T-helper 2 cell treated with Interferon-gamma antibody and Interleukin-4, amounts not matched to agents 5 μg/mL and 100 μg/mL, for 36 hours (primary cell): ENCODE results near the gene DTNBP1.

Experiments used
- DNase-seq: peaks from one replicate; pipeline ENCODE4 v3.0.0; 2021; ENCODE audit warnings: low spot score
- H3K27ac Mint-ChIP-seq: one replicate; pipeline ENCODE4 v1.8.0; 2021; ENCODE audit warnings: mild to moderate bottlenecking, mixed read lengths
- H3K27me3 Mint-ChIP-seq: one replicate; pipeline ENCODE4 v1.8.0; 2021; ENCODE audit warnings: low read depth, mixed read lengths
- H3K36me3 Mint-ChIP-seq: one replicate; pipeline ENCODE4 v1.8.0; 2021; ENCODE audit warnings: low read depth, mixed read lengths
- H3K4me1 Mint-ChIP-seq: one replicate; pipeline ENCODE4 v1.8.0; 2021; ENCODE audit warnings: low read depth, mixed read lengths
- H3K4me3 Mint-ChIP-seq: one replicate; pipeline ENCODE4 v1.8.0; 2022; ENCODE audit warnings: mild to moderate bottlenecking, moderate library complexity, mixed read lengths
- H3K9me3 Mint-ChIP-seq: one replicate; pipeline ENCODE4 v1.8.0; 2021; ENCODE audit warnings: mixed read lengths

DTNBP1 gene

DNA sequence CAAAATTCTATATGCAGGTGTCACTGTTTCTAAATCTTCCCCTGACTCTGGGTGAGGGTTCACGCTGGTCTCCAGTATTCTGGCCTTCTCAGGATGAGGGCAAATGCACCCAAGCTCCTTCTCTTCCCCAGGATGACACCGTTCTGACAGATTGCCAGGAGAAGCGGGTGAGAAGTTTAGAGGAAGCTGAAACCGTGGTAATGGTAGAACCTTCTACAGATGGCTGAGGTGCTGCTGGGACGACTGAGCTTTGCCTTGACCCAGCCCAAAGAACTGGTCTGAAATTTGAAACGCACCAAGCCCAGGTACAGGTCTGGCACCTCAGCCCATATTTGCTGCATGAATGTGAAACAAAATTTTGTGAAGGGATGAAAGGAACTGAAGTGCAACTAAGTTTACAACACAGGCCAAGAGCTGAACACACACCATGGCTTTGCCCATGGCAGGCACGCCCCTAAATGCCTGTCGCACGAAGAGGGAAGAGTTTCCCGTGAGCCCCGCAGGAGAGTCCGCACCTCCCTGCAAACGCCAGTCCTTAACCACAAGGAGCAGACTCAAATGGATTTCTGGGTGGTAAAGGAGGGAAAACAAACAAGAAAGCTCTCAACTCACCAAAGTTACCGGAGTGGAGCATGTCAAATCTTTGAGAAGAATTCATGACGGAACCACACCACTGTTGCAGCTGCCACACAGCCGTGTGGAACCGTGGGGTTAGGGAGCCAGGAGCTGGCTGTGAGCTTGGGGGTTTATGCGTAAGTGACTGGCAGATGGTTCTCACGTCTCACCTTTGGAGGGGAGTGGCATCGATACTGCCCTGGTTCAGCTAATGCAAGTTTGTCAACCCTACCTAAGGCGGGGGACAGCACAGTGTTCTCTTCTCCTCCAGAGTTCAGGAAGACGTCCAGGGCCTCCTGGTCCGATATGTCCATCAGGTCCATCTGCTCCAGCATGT is 138.9 kb downstream of the DTNBP1 start:
- H3K27ac Mint-ChIP-seq = no peak overlapping the region
- no peaks in the 10 kb centered on the region for H3K27me3 Mint-ChIP-seq
- H3K4me3 Mint-ChIP-seq = no peak overlapping the region
- peaks cover 64% of the 10 kb centered on the region for H3K36me3 Mint-ChIP-seq
- H3K9me3 Mint-ChIP-seq = no peaks in the 10 kb centered on the region
- H3K4me1 Mint-ChIP-seq = peaks cover 6% of the 10 kb centered on the region
- no peak for DNase-seq

DNA sequence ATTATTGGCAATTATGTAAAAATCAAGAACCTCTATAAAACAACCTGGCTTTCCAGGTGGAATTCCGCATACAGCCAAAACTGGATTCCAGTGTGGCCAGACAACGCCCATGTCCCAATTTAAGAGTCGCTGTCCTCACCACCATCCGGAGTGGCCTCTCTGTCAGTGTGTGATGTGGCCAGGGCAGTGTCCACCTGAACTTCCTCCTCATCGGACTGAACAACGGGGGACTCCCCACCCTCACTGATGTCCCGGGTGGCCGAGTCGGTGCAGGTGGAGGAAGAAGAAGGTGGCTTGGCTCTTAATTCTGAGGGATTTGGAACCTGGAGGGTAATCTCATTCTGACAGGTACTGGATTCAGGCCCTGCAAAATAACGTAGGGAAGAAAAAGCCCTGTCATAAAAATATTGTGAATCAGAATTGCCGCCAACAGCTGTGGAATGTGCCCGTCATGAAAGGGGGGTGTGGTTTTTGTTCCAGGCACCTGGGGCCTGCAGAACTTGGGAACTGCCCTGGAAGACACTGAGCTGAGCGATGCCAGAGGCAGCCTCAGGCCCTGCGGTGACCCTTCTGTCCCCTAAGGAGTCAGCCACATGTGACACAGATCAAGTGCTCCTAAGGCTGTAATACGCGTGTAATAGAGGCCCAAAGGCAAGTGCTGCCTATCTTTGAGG is 139.8 kb downstream of the DTNBP1 start:
- no peaks in the 10 kb centered on the region for H3K9me3 Mint-ChIP-seq
- no peaks in the 10 kb centered on the region for H3K27me3 Mint-ChIP-seq
- H3K4me1 Mint-ChIP-seq = peaks cover 6% of the 10 kb centered on the region
- H3K27ac Mint-ChIP-seq = no peak overlapping the region
- H3K36me3 Mint-ChIP-seq = peaks cover 71% of the 10 kb centered on the region
- H3K4me3 Mint-ChIP-seq = no peak overlapping the region
- no peak for DNase-seq

DNA sequence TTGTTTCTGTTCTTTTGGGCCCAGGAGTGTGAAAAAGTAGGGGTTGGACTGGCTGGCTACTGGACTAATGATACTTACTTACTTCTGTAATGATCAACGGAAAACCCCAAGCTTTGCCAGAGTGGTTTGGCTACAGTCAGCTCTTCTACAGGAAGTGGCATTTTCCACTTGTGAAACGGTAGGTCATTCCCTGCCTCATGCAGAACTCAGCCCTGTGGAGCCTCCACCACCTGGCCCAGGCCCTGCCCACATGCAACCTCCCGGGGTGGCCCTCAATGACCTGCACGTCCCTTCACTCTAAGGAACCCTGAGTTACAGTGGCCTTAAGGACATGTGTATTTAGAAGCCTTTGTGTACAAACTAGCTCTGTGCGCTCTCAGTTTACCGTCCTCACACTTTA is 140.4 kb downstream of the DTNBP1 start:
- no peak overlapping the region for H3K4me3 Mint-ChIP-seq
- H3K36me3 Mint-ChIP-seq = peaks cover 69% of the 10 kb centered on the region
- no peaks in the 10 kb centered on the region for H3K9me3 Mint-ChIP-seq
- H3K27me3 Mint-ChIP-seq = no peaks in the 10 kb centered on the region
- no peak overlapping the region for H3K27ac Mint-ChIP-seq
- DNase-seq = no peak
- peaks cover 6% of the 10 kb centered on the region for H3K4me1 Mint-ChIP-seq

DNA sequence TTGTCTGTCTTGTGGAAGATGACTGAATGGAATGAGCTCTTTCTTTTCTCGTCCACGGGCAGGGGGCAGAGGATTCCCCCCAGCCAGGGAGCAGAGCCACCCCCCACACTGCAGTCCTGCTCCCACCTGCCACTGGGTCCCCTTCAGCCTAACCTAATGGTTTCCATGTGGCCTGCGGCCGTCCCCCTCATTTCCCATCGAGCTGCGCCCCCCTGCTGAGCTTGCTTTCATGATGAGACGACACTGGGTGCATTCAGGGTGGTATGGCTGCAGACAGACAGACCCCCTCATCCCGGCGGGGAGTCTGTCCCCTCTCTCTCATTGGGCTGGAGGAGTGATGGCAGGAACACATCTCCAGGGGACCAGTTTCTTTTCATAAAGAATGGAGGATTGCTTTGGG is 140.8 kb downstream of the DTNBP1 start:
- no peaks in the 10 kb centered on the region for H3K27me3 Mint-ChIP-seq
- H3K4me3 Mint-ChIP-seq = no peak overlapping the region
- DNase-seq = no peak
- H3K36me3 Mint-ChIP-seq = peaks cover 67% of the 10 kb centered on the region
- peak overlapping the region; percentile 31 for H3K27ac Mint-ChIP-seq
- peaks cover 6% of the 10 kb centered on the region for H3K4me1 Mint-ChIP-seq
- H3K9me3 Mint-ChIP-seq = no peaks in the 10 kb centered on the region

DNA sequence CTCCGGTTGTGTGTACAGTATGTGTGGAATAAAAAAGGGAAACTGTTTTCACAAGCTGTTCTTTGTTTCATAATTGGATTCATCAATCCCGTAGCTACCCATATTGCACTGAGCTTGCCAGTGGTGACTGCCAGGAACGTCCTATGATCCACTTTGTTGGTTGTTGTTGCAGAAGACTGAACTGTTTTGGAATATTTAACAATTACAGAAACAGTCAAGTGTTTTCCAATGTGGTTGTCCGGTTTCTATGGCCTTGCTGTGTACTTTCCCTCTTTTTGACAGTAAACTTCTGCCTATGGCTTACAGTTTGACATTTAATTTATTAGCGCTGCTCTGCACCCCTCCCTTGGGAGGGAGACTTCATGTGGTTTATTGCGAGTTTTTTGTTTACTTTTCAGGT is 141.2 kb downstream of the DTNBP1 start:
- Mint-ChIP-seq H3K9me3 (no peaks in the 10 kb centered on the region), H3K4me1 (peaks cover 6% of the 10 kb centered on the region), H3K27me3 (no peaks in the 10 kb centered on the region), H3K27ac (peak overlapping the region; percentile 31), H3K36me3 (peaks cover 69% of the 10 kb centered on the region), H3K4me3 (no peak overlapping the region)
- no peak for DNase-seq

DNA sequence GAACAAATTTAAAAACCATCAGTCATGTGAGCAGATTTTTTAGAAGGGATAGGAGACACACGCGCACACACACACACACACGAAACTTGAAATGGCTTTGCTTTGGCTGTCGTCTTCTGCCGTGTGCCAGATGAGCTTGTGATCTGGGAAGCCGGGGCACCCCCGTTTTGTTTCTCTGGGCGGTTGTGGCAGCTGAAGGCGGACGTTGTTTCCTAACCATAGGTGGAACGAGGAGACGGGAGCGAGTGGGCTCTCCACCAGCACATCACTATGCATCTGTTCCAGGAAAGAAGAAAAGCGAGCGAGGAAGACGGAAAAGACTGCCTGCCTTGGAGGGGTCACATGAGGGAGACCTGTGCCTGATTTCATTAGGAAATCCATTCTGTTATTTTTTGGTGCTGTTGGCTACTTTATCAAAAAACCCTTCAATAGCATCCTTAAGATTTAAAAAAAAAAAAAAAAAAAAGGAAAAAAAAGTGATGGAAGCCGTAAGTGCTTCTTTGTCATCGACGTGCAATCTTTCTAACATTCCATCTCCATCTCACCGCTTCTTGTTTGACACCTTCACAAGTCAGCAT is 142.1 kb downstream of the DTNBP1 start:
- Mint-ChIP-seq H3K4me3 (no peak overlapping the region), H3K9me3 (no peaks in the 10 kb centered on the region), H3K27me3 (no peaks in the 10 kb centered on the region), H3K27ac (no peak overlapping the region), H3K4me1 (peaks cover 6% of the 10 kb centered on the region), H3K36me3 (peaks cover 67% of the 10 kb centered on the region)
- no peak for DNase-seq

DNA sequence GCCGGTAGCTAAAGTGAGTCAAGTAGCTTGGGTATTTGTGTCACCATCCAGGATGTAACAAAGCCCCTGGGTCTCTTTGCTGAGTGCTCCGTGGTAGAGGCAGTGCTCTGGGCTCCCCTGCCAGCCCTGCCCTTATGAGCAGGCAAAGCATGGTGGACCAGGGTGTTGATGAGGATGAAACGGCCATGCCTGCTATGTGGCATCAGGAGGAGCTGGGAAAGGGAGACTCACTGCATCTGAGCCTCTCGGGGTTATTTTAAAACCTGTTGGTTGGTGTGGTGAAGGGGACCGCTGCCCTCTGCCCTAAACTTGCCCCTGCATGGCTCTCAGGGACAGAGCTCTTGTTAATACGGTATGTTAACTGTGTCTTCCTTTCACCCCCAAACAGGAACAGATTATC is 143.1 kb downstream of the DTNBP1 start:
- Mint-ChIP-seq H3K4me3 (no peak overlapping the region), H3K27ac (no peak overlapping the region), H3K4me1 (peaks cover 6% of the 10 kb centered on the region), H3K9me3 (no peaks in the 10 kb centered on the region), H3K36me3 (peaks cover 66% of the 10 kb centered on the region), H3K27me3 (no peaks in the 10 kb centered on the region)
- DNase-seq = no peak

DNA sequence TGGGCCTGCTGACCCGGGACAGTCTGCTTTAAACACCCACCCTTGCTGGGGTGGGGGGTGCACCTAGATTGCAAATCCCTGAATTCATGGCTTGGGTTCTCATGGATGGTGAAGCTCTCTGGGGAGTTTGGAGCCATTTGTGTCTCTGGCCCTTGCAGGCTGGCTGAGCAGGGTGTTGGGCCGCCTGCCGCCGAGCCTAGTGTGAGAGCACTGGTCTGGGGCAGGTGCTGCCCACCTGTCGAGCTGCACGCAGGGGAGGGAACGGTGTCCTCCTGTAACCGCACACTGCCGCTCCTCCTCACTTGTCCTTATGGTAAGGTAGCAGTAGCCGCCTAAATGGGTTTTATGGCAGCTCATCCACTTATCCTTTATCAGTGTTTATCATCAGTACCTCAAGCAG is 143.9 kb downstream of the DTNBP1 start:
- Mint-ChIP-seq H3K27me3 (no peaks in the 10 kb centered on the region), H3K4me1 (peaks cover 6% of the 10 kb centered on the region), H3K36me3 (peaks cover 68% of the 10 kb centered on the region), H3K27ac (no peak overlapping the region), H3K9me3 (no peaks in the 10 kb centered on the region), H3K4me3 (no peak overlapping the region)
- no peak for DNase-seq

DNA sequence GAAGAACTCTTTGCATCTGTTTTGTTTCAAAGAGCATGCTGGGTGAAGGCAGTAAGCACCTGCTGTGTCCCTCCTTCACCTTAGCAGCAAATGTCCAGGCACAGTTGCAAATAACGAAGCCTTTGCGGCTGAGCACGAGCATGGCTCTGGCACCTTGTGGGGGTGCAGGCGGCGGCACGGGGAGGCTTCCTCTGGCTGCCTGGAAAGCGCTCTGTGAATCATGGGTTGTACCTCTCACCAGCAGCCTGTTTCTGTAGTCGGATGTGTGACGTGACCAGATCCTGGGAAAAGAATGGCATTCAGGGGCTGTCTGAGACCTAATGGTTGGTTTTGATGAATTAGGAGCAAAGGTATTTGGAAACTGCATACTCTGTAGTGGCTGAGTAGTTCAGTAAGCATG is 144.8 kb downstream of the DTNBP1 start:
- Mint-ChIP-seq H3K4me1 (peaks cover 6% of the 10 kb centered on the region), H3K36me3 (peaks cover 65% of the 10 kb centered on the region), H3K27me3 (no peaks in the 10 kb centered on the region), H3K4me3 (no peak overlapping the region), H3K9me3 (no peaks in the 10 kb centered on the region), H3K27ac (no peak overlapping the region)
- no peak for DNase-seq

DNA sequence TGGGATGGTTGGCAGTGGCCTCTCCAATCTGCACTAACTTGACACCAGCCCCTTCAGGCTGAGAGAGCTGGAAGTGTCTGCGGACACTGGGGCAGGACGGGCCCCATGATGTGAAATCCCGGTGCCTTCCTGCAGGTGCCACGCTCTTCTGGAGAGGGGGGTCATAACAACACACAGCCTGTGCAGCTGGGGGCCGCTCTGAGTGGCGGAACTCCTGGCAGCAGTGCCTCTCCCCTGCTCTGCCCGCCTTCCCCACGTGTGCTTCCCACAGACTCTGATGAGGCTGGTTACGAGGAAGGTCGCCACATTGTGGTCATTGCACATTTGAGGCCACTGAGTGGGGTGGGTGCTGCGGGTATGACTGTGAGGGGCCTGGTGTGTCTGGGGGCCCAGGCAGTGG is 145.2 kb downstream of the DTNBP1 start:
- no peaks in the 10 kb centered on the region for H3K27me3 Mint-ChIP-seq
- no peak overlapping the region for H3K27ac Mint-ChIP-seq
- H3K36me3 Mint-ChIP-seq = peaks cover 62% of the 10 kb centered on the region
- no peak for DNase-seq
- H3K4me3 Mint-ChIP-seq = no peak overlapping the region
- no peaks in the 10 kb centered on the region for H3K9me3 Mint-ChIP-seq
- peaks cover 6% of the 10 kb centered on the region for H3K4me1 Mint-ChIP-seq

DNA sequence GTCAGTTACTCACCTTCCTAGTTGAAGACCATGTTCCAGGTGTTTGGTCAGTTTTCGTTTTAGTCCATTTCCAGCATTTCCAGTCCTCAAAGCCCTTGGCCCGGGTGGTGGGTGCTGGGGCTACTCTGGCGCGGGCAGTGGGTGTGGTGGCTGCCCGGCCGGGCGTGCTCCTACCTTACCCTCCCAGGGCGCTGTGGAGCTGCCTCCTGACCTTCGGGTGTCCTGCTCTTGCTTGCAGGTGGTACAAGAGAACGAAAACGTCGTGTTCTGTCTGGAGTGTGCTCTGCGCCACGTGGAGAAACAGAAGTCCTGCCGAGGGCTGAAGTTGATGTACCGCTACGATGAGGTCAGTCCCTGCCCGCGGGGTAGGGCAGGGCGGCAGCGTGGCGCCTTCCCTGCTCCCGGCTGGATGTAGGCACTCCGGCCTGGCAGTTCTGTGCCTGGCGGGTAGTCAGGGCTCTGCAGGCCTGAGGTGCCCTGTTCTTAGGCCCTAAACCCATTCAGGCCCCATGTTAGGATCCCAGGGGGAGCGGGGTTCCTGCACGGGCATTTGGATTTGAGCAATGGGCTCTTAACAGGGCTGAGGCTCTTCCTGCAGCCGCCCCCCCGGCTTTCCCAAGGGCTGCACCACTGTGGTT is 145.8 kb downstream of the DTNBP1 start:
- H3K4me3 Mint-ChIP-seq = no peak overlapping the region
- no peaks in the 10 kb centered on the region for H3K27me3 Mint-ChIP-seq
- peaks cover under 1% of the 10 kb centered on the region for H3K4me1 Mint-ChIP-seq
- no peaks in the 10 kb centered on the region for H3K9me3 Mint-ChIP-seq
- DNase-seq = no peak
- no peak overlapping the region for H3K27ac Mint-ChIP-seq
- peaks cover 61% of the 10 kb centered on the region for H3K36me3 Mint-ChIP-seq

DNA sequence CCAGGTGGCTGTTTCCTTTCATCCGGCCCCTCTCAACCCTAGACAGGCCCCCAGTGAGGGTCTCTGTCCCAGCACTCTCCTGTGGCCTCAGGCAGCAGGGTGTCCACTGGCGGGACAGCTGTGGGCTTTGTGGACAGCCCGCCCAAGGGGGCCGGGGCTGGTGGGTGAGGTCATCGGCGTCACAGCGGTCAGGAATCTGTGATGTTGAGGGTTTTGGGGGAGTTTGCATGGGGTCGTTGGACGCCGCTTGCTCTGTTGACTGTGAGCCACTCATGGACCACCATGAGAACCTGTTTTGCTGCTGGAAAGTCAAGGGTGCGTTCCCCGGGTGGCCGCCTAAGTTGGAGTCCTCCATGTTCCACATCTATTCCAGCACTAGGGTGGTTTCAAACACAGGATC is 146.4 kb downstream of the DTNBP1 start:
- no peak overlapping the region for H3K4me3 Mint-ChIP-seq
- no peaks in the 10 kb centered on the region for H3K9me3 Mint-ChIP-seq
- no peak overlapping the region for H3K27ac Mint-ChIP-seq

DNA sequence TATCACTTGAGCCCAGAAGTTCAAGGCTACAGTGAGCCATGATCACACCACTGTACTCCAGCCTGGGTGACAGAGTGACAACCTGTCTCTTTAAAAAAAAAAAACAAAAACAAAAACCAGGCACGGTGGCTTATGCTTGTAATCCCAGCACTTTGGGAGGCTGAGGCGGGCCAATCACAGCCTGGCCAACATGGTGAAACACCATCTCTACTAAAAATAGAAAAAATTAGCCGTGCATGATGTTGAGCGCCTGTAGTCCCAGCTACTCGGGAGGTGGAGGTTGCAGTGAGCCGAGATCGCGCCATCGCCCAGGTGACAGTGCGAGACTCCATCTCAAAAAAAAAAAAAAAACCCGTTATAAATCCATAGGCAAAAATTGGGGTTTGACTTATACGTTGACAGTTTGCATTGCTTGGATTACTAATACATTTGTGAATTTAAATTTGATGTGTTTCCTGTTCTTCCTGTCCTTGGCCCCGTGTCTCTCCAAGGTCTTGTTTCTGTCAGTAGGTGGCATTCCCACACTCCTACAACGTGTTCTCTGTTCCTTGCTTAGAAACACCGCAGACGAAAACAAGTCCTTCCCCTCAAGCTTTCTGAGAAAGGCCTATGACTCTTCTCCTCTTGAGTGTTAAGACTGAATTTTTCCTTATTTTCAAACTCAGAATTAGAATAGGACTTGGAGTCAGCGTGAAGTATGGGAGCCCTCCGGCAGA is 147.0 kb downstream of the DTNBP1 start:
- H3K4me1 Mint-ChIP-seq = no peaks in the 10 kb centered on the region
- H3K27ac Mint-ChIP-seq = no peak overlapping the region
- no peaks in the 10 kb centered on the region for H3K9me3 Mint-ChIP-seq
- peaks cover 63% of the 10 kb centered on the region for H3K36me3 Mint-ChIP-seq
- H3K27me3 Mint-ChIP-seq = no peaks in the 10 kb centered on the region
- DNase-seq = no peak
- no peak overlapping the region for H3K4me3 Mint-ChIP-seq

More for the DNA sequence above, 146.4 kb downstream of the DTNBP1 start:
- H3K27me3 Mint-ChIP-seq = no peaks in the 10 kb centered on the region
- peaks cover 62% of the 10 kb centered on the region for H3K36me3 Mint-ChIP-seq
- no peak for DNase-seq
- H3K4me1 Mint-ChIP-seq = no peaks in the 10 kb centered on the region
